HG02943 (cell line): ENCODE data around the gene MSI2.

Experiments
- ATAC-seq: cut with Tn5 transposase; IDR thresholded peaks from one replicate; pipeline ENCODE4 v1.9.1; 2021; ENCODE audit warnings: mild to moderate bottlenecking, low read depth, moderate library complexity; ENCODE audit not compliant: unreplicated experiment

The MSI2 gene

DNA sequence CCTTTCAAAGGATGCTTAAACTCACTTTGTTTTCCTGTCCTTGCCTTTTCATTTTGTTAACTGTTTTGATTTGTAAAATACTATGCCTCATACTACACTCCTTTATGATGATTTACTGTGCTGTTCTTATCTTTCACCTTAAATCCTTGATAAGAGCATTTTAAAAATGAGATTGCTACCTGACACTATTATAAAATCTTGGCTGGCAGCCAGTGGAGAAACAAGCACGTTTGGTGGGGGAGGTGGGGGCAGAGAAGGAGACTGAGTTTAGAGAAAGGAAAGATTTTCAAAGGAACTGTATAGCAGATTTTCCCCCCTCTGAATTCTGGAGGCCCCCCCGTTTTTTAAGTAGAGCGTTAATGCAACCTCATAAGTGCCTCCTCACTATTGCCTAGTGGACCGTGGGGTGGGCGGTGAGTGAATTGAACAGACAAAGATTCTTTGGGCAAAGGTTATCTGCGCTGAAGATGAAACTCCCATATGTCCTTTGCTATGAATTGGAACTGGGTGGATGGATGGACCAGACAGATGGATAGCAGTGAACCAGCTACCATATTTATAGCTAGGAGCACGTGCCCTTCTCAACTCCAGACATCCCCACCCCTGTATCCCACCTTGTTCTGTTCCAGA is 288.6 kb downstream of the MSI2 start:
- no peak for ATAC-seq

DNA sequence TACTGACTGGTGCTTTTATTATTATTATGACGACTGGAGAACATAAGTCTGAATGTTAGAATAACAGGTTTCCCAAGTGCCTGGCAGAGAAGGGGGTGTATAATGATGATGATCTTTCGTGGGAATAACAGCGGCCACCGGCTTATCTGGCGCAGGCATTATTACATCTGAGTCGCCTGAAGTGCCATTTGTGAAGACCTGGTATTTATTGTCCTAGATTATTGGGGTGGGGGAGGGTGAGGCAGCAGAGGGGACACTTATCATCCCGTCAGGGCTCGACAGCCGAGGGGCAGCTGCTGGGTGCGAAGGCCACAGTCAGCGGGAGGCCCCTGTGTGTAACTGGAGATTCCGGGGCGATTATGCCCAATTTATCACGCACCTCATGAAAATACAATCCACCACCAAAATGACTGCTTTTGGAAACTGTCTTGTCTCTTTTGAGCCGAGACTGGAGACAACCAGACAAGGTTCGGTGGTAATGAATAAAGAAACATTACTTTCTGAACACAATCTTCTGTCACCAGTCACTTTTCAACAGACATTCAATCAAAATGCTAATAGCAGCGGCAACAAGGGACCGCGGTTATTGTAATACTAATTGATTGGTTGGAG is 289.5 kb downstream of the MSI2 start:
- ATAC-seq: no peak

DNA sequence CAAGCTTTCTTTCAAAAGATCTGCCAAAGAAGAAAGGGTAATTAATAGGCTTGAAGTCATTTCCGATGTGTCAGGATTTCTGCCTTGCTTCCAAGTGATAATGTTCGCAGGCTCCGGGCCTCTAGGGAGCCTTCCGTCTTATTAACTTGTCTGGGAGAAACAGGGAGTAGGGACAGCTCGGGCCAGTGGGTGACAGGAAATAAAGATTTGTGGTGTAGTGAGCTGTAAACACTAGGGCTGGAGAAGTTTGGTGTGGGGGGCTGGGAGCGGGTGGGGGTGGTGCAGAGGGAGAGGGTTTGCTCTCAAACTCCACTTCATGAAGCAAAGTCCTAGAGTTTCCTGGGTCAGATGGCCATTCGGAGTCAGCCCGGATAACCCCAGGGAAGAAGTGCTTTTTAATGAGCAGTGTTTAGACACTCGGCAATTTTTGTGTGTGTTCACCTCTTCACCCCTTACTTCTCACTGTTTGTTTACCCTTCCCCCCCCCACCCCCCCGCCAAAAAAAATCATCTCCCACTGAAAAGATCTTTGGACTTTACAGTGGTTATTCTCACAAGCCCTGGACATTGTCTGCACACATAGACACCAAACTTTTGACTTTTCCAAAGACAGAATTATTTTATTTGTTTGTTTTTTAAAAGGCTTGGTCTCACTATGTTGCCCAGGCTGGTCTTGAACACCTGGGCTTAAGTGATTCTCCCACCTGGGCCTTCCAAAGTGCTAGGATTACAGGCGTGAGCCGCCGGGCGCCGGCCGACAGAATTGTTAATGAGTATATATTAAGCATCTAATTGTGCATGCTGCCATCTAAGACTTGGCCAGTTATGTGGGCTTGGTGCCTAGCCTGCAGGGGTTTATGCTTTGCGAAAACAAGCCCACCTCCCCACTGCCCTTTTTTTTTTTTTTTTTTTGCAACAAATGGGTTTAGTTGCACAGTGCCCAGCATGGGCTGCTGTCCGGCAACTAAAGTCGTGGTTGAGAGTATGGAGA is 292.4 kb downstream of the MSI2 start:
- ATAC-seq: no peak

DNA sequence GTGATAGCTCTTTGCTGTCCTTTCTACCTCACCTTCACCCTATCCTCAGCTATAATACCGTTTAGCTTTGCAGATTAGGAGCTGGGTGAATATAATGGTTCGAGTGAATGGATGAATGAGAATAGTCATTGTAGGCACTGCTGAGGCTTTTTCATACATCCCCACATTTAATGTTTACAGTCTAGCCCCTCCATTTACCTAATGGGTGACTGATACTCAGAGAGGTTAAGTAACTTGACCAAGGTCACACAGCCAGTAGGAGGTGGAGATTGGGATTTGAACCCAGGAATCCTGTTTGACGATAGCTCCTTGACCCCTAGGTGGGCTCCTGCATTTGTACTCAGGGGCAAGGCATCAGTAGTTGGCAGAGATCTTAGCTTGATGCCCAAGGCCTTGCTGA is 293.1 kb downstream of the MSI2 start:
- ATAC-seq: no peak

DNA sequence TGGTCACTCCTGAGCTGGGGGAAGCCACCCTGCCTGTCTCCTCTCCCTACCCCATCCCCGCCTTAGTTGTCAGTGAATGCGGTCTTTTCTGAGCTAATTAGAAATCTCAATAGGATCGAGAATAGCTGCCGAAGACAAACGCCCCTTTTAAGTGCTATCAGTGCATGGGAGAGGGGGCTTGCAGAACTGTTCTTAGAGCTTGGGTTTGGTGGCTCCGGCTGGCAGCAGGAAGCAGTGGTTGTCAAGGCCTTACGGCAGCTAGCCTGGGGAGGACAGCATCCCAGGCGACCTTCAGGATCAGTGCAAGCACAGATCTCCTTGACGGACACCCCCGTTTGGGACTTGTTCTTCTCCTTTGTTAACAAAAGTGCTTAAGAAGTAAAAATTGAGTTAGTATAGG is 293.7 kb downstream of the MSI2 start:
- ATAC-seq: no peak

DNA sequence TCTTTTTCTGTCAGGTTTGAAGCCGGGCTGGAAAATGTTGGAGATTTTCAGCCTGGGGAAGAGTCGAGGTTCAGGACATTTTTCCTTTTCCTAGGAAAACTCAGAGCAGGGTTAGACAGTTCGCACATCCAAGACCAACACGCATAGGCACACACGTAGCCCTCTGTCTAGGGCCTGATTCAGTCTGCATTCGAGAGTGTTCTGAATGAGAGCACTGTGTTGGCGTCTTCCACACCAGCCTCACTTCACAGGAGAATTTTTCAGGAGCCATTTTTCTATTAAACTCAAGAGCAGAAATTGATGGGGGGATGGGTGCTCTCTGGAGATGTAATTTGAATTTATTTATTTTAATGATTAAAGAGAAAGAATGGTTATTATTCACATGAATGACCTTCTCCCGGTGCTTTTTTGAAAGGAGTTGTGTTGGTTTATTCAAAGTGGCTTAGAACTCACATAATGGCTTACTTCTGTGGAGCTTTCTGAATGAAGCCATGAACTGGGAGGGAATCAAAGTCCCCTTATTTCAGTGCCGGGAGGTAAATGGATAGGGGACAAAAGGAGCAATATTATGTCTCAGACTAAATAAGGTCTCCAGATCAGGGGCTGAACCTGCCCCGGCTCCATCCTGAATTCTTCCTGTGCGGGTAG is 294.5 kb downstream of the MSI2 start:
- ATAC-seq: no peak

DNA sequence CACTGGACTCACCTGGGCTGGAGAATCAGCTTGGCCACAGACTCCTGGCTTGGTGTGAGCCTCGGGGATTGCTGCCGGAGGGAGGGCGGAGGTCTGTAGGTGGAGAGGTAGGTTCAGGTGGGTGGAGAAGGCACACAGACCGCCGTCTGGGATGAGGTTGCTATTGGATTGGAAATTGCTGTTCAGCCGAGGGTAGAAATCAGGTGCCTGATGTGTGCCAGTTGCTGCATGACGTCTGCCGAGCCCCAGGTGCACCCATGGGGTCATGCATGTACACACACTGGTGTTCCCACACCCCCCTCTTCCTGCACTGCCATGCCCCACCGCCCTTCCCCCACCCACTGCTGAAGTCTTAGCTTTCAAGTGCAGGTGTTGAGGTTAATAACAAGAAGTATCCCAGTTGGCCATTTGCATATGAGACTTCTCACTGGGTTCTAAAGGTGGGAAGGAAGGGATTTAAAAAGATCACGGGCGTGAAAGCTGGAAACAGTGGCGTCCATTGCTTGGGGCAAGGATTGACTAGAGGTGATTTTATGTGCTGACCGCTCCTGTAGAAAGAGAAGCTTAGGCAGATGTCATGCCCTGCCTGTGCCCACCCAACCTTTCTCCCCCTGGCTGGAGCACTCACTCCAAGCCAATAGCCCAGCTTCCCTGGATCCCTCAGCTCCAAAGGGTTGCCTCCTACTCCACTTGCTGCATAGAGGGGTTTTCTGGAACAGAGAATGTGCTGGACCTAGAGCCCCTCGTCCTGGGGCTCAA is 295.2 kb downstream of the MSI2 start:
- ATAC-seq: peak; percentile 57

DNA sequence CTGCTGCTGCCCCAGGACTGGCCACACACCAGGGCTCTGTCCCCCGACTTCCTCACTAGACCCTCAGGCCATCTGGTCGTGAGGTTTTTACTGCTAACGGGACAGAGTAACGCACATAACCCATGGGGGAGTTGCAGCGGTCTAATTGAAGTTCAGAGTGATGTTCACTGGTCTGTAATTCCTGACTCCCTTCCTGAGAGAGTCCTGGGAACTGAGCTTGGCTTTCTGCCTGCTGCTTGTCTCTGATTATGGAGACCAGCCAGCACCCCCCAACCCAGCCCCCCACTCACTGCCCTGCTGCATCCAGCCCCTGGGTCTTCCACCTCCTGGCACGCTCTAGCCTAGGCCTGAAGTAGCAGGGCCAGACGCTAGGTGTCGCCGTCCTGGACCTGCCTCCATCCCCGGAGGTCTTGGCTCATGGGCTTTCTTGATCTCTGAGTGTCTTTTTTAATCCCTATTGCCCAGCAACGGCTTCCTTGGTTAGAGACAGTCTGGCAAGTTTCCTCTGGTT is 295.8 kb downstream of the MSI2 start:
- ATAC-seq: peak; percentile 52

DNA sequence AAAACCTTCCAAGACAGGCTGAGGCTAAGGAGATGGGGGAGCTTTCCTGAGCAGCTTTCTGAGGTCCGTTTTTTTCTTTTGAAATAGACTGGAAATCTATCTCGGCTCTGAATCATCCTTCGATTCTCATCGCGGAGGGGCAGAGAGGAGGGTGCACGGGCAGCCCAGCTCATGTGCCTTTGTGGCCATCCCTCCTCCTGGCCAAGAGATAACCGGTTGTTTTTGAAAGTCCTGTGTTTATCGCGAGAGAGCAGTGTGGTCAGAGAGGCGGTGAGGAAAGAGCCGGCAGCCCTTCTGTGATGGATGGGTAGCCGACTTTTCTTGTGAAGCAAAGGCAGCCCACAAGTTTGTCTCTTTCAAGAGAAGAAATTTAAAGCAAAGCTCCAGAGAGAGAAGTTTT is 297.2 kb downstream of the MSI2 start:
- ATAC-seq: no peak

DNA sequence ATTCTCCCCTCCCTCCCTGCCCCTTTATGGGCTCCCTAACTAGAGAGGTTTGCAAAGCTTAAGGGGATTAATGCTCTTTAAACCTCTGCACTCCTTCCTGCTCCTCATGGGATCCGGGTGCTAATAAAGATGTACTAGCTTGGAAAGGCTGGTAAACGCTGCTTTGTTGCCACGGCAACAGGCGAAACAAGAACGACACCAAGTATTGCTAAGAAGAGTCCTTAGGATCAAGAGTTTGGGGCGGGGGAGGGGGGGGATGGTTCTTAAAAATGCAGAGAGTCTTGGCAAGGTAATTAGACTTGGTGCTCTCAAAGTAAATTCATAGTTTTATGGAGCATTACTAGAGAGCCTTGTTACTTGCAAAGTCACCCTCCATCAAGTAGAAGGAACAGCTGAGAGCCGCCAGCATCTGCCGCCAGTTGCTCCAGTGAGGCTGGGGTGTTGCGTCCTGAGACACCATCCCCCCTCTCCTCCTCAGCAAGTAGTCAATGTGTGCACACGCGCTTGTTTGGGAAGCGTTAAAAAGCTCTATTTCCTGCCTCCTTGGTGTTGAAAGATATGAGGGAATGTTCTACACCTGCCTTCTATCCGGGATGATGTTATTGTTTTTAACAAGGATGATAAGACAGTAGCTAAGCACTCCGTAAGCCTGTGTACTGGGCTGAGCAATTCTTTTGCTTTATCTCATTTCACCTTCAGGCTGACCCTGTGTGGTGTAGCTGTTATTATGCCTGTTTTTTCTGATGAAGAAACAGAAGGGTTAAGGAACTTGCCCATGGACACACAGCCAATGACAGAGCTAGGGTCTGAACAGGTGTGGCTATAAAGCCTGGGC is 297.9 kb downstream of the MSI2 start:
- ATAC-seq: no peak

DNA sequence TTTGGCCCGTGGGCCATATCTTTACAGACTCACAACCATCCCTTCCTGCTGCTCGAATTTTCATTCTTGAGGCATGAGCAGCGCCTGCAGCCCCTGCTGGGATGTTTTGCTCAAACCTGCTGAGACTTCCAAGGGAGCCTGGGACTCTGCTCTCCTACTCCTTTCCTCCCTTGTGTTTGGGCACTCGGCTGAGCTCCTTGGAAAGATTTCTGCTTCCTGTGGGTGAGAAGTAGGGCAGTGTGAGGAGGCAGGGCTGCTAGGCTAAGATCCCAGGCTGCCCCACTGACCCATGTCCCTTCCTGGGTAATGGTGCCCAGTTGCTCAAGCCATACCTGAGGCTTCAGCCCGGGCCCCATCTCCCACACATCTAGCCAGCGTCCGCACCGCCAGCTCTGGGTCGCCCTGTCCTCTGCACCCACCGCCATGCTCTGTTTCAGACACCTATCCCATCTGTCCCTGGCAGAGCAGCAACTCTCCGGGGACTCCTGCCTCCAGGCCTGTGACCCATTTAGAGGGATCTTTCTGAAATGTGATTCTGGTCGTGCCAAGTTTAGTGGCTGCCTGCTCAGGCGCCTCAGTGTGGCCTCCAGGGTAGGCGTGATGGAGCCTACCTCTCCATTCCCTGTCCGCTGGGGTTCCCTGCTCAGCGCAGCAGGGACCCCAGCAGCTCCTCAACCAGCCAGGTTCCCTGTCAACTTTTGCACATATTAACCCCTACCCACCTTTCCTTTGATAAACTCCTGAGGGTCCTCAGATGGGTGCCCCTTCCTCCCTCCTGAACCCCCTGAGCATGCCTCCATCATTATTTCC is 298.7 kb downstream of the MSI2 start:
- no peak for ATAC-seq

DNA sequence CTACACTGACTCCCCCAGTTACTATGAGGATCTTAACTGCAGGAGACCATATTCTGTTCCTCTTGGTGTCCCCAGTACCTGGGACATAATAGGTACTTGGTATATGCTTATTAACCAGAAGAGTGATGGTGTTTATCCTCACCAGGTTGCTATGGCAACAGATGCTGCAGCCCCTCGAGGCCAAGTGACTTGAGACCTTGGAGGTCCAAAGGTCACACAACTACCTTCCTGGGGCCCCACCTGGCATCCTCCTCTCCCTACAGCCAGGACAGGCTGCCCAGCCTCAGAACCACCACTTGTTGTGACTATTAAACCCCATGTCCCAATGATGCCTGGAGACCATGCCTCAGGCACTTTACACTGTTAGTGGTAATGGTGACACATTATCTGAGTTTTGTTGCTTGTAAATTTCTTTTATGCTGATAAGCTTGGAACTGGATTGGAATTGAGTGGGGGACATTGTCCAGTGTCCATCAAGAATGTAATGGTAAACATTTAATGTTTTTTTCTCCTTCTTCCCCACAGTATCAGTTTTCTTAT is 299.4 kb downstream of the MSI2 start:
- no peak for ATAC-seq

DNA sequence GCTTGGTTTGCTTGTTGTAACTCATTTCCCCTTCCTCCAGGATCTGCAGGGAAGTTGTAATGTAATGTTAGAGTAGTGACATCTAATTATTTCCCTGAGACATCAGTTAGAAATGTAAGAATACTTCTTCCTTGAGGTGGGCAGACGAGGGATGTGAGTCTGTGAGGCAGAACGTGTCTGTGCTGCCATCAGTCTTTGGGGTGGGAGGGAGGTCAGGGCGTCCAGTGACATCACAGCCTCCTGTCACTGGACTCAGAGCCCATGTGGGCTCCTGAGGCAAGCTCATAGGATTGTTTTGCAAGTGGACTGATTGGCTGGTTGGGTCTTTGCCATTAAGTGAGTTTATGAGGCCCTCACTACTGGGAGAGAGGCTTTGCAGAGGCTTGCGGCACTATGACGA is 300.0 kb downstream of the MSI2 start:
- ATAC-seq: no peak

DNA sequence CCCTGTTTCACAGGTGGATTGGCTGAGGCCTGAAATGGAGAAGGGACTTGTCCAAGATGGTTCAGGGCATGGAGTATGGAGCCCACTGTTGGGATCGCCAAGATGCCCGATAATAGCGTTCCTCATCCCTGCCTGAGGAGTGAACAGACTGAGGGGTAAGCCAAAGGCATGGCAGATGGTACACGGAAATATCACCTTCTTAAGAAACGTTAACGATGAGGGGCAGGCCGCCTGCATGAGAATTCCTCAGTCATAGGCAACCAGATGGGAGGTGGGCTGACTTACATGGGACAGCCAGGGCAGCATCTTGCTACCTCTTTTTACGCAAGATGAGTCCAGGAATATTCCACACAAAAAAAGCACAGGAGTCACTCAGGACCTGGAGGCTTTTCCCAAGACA is 300.7 kb downstream of the MSI2 start:
- ATAC-seq: no peak

DNA sequence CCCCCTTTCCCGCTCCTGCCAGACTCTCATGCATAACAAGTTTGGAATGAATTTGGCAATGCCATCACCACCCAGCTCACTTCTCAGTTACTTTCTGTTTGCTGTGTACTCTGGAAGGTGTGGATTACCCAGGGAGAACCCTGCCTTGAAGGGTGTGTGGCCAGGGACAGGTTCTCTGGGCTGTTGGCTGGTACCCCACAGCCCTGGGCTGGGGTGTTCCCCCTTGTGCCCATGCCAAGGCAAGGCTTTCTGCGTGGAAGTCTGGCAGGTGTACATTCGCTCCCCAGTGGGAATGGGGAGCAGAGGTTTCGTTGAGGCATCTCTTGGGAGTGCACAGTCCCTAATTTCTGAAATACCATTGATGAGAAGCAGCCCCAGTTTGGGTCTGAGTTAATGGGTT is 301.1 kb downstream of the MSI2 start:
- no peak for ATAC-seq

DNA sequence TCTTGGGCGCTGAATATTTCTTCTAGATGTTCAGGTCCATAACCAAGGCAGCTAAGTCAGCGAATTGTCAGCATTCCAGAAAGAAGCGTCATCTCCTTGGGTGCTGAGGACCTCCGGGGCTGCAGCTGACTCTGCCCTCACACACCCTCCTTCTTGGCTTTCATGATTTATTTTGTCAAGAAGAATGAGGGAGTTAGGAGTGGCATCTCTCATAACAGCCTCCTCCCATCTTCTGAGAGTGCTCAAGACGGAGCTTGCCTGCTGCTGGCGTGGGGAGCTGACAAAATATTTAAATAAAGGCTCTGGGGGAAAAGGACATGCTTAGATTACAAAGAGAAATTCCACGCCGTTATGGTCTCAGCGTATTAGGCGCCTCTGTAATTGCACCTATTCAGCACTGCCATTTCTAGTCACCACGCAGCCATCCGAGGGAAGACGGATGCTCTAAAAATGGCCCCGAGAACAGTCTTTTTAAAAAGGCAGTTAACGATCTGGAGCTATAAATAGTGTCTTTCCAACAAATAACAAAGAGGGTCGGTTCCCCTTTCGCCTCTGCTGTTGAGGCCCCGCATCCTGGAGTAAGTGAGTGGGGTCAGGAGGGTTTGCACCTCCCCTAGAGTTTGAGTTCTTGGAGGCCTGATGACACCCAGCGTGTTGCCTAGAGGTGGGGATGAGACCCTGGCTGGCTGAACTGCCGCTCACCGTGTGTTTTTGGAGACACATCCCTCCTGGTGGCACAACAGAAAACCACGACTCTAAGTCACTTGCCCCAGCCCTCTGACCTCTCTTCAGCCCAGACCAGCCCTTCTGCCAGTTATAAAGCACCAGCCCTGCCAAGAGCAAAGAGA is 301.7 kb downstream of the MSI2 start:
- ATAC-seq: no peak

DNA sequence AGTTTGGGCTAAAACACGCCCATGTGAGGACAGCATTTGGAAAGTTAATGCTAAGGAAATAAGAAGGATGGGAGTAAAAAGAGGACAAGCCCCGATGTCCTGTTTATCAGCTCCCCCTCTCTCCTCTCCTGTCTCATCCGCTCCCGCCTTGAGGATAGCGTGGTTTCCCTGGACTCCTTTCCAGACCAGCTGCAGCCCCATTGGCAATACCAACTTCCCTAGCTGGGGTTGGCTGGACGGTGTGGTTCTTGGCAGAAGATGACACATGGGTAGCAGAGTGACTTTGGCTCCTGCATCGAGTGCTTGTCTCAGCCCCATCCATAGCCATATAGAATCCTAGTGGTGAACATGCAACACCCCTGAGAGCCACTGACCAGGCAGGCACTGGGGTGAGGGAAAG is 302.9 kb downstream of the MSI2 start:
- ATAC-seq: no peak
